H54 (cell line): ENCODE results near the gene TRIM39.
A peak's percentile ranks its signal among the peaks of the same experiment; 100 is the strongest.
"Not testable (repeated sequence)": the region's sequence is repeated elsewhere in the genome, so short reads cannot be mapped to it uniquely, and the experiment has no call there.

ENCODE experiments used
- DNase-seq: peaks from one replicate; pipeline ENCODE4 v3.0.0; 2011; ENCODE audit warnings: low spot score, mixed read lengths; ENCODE audit not compliant: insufficient read length
- FAIRE-seq: peaks from 3 replicates; lab custom pipeline; 2011; peaks lifted over from hg19 to GRCh38; lab: Jason Lieb, UNC
- POLR2A ChIP-seq: IDR thresholded peaks from 2 replicates; pipeline ENCODE4 v1.6.1; 2011; ENCODE audit warnings: low read depth, mild to moderate bottlenecking, low read length

TRIM39 gene

DNA sequence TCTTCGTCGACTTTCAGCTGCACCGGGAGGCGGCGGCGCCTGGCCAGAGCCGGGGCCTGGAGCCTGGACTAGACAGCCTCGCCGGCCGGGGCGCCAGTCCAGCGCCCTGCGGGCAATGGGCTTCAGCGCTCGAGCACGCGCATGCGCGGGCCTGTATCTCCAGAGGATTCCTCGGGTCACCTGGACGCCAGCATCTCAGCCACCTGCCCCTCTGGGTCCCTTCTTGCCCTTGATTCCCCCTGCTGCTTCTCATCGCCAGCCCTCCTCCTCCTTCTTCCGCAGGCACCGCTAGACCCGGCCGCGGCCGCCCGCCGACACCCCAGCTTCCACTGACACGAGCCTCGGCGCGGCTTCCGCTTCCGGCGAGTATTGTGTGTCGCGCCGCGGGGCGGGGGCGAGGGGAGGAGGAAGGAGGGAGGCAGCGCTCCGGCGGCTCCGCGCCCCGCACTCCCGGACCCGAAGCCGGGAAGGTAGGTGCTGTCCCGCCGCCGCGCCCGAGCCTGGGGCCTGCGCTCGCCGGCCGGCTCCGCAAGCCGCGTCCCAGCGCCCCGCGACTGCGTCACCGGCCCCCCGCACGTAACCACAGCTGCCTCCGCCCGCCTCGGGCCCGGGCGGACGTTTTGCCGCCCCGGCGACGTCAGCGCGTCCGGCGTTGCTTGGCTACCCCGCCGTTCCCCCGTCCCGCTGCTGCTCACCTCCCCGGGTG, at the start of gene TRIM39:
TRIM39 (plus strand) TSS at position 402 of the 706 bp plus-strand sequence. CDS start 2,391 bp downstream, outside the sequence.
- peak; percentile 80 for DNase-seq
- FAIRE-seq = no peak
- TF ChIP-seq POLR2A = peak; percentile 58

DNA sequence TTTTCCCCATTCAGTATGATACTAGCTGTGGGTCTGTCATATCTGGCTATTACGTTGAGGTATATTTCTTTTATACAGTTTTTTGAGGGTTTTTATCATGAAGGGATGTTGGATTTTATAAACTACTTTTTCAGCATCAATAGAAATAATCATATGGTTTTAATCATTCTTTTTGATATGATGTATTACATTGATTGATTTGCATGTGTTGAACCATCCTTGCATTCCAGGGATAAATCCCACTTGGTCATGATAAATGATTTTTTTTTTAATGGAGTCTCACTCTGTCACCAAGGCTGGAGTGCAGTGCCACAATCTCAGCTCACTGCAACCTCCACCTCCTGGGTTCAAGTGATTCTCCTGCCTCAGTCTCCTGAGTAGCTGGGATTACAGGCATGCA, 45.7 kb upstream of the TRIM39 start:
- not testable (repeated sequence) for FAIRE-seq

DNA sequence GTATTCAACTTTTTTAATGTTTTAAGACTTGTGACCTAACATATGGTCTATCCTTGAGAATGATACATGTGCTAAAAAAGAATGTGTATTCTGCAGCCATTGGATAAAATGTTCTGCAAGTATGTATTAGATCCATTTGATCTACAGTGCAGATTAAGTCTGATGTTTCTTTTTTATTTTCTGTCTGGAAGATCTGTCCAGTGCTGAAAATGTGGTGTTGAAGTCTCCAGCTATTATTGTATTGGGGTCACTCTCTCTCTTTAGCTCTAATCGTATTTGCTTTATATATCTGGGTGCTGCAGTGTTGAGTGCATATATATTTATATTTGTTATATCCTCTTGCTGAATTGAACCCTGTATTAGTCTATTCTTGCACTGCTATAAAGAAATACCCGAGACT, 44.2 kb upstream of the TRIM39 start:
- TF ChIP-seq POLR2A = no peak
- FAIRE-seq (no peak), DNase-seq (no peak)

More for the DNA sequence above, 45.7 kb upstream of the TRIM39 start:
- not testable (repeated sequence) for DNase-seq

DNA sequence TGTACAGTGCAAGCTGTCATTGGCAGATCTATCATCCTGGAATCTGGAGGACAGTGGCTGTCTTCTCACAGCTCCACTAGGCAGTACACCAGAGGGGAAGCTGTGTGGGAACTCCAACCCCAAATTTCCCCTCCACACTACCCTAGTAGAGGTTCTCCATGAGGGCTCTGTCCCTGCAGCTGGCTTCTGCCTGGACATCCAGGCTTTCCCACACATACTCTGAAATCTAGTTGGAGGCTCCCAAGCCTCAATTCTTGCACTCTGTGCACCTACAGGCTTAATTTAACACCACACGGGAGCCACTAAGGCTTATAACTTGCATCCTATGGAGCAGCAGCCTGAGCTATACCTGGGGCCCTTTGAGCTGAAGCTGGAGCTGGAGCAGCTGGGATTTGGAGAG, 43.0 kb upstream of the TRIM39 start:
- FAIRE-seq (no peak), DNase-seq (no peak)
- no peak for TF ChIP-seq POLR2A

DNA sequence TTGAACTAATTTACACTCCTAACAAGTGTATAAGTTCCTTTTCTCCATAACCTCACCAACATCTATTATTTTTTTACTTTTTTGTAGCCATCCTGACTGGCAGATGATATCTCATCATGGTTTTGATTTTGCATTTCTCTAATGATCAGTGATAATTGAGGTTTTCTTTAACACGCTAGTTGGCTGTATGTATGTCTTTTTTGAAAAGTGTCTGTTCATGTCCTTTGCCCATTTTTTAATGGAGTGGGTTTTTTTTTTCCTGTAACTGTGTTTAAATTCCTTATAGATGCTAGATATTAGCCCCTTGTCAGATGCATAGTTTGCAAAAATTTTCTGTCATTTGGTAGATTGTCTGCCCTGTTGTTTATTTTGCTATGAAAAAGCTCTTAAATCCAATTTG, 39.6 kb upstream of the TRIM39 start:
- DNase-seq (no peak), FAIRE-seq (no peak)
- no peak for TF ChIP-seq POLR2A

DNA sequence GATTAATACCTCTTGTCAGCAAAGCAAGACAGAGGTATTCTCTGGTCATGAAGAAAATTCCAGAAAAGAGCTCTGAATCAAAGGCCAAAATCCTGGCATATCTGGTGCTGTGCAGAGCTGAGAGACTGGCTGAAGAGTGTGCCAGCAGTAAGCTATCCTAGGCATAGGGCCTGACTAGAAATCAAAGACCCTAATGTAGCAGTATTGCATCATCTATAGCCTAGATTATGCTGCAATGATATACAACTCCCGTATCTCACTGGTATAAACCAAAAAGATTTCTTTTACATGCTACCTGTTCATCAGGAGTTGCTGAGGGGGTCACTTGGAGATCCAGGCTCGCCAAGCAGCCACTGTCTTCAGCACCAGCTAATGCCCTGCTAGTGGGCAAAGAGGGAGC, 30.9 kb upstream of the TRIM39 start:
- no peak for FAIRE-seq
- TF ChIP-seq POLR2A = no peak
- no peak for DNase-seq

DNA sequence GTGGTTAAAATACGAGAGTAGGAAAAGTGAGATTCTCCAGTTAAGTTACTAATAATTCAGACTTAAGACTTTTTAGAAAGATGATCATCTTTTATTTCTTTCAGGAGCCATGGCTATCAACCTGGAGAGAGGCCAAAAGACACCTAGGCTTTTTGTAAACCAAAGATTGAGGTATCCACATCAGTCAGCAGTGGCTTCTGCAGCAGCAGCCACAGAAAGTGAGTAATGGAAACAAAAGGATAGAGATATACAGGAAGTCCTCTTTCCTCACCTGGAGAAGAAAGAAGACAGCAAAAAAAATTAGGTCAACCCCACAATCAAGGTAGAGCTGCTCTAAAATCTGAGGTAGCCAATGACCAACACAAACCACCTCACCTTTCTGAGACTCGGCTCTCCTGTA, 22.7 kb upstream of the TRIM39 start:
- FAIRE-seq (no peak), DNase-seq (no peak)
- no peak for TF ChIP-seq POLR2A

DNA sequence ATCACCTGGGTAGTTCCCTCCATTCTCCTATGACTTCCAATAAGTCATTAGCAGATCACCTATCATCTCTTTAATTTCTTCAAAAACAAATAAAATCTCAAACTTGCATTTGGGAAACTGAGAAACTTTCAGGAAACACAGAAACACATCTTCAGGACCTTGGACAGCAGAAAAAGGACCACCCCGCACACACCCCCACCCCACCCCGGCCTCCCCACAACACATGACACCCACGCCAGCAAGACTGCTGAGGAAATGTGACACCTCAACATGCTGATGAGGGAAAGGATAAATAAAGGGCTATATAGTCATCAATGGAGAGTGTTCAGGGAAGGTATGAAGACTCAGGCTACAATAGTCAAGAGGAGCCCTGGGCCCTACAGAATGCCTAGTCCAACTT, 15.6 kb upstream of the TRIM39 start:
- FAIRE-seq = no peak
- no peak for DNase-seq
- no peak for TF ChIP-seq POLR2A

DNA sequence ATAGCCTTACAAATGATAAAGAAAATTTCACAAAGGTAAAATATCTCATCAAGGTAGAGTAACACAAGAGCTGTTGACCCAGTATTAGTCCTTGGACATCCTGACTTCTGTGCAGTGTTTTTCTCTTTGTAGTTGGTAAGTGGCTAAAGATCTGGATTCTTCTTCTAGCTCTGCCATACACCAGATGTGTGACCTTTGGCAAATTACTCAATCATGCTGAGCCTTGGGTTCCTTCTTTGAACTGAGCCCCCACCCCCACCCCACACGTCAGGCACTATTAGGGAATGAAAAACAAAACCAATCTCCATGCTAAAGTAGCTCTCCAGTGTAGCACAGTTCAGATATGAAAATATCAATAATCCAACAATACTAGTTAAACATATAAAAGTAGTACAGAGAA, 15.1 kb upstream of the TRIM39 start:
- TF ChIP-seq POLR2A = no peak
- DNase-seq (no peak), FAIRE-seq (no peak)

DNA sequence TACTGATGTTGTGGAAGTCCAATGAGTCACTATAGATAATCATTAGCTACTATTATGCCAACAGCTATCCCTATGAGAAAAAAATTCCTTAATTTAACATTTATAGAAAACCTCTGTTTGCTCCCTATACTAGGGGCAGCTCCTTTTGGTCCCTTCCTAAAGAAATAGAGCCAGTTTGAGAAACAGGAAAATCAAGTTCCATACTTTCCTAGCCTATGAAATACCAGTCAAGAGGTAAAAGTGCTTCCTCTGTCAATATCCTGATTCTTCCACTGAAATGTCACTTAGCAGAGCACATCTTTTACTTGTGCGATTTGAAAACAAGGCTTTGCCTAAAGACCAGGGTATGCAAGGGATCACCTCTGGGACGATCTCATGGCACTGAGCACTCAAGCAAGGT, 14.5 kb upstream of the TRIM39 start:
- no peak for TF ChIP-seq POLR2A
- FAIRE-seq (no peak), DNase-seq (no peak)

DNA sequence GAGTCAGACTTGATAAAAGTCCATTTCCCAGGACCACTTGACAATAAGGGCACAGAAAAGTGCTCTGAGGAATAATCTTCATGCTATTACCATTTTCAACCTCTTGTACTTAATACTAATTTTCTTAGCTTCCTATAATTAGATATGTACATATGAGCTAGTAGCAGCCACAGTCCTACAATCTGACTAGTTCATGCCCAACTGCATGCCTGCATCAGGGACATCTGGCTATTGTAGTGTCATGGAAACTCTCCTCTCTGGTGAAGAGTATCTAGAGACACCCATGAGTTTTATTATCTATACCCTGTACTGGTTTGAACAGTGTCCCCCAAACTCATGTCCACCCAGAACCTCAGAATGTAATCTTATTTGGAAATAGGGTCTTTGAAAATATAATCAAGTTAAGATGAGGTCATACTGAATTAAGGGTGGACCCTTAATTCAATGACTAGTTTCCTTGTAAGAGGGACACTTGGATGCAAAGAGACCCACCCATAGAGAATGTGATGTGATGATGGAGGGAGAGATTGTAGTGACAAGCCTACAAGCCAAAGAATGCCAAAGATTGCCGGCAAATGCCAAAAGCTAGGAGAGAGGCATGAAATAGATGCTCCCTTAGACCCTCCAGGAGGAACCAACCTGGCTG, 13.9 kb upstream of the TRIM39 start:
- FAIRE-seq (no peak), DNase-seq (no peak)
- no peak for TF ChIP-seq POLR2A

DNA sequence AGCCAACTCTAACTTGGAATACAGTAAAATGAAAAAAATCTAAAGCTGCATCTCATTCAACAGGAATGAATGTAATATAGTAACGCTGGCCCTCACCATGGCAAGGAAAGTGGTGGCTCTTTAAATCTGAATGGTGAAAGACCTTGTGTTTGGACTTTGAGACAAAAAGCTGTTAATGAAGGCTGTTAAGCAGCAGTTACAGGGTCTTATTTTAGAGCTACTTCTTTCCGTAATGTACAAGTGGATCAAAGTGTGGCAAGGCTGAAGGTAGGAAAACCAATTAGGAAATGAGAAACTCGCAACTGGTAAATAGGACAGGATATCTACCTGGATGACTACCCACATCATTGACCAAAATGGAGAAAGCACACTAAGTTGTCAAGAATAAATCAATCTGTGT, 11.6 kb upstream of the TRIM39 start:
- DNase-seq (no peak), FAIRE-seq (no peak)
- TF ChIP-seq POLR2A = no peak

DNA sequence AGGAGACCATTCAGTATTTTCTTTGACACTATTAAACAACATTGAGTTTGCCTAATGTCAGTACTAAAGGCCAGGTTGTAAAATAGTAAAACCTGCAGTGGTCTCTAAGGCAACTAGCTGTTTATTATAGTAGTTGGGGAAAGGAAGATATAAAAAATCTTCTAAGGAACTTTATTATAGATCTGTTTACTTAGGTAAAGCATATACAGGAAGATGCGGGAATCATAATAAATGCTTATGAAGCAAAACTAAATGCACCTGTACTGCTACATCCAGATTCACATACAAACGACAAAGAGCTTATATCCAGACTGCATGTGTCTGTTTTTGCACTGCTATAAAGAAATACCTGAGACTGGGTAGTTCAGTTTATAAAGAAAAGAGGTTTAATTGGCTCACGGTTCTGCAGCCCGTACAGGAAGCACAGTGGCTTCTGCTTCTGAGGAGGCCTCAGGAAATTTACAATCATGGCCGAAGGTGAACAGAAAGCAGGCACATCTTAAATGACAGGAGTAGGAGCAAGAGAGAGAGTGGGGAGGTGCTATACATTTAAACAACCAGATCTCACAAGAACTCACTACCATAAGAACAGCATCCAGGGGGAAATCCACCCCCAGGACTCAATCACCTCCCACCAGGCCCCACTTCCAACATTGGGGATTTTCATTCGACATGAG, 8.7 kb upstream of the TRIM39 start:
- DNase-seq (no peak), FAIRE-seq (no peak)
- no peak for TF ChIP-seq POLR2A

DNA sequence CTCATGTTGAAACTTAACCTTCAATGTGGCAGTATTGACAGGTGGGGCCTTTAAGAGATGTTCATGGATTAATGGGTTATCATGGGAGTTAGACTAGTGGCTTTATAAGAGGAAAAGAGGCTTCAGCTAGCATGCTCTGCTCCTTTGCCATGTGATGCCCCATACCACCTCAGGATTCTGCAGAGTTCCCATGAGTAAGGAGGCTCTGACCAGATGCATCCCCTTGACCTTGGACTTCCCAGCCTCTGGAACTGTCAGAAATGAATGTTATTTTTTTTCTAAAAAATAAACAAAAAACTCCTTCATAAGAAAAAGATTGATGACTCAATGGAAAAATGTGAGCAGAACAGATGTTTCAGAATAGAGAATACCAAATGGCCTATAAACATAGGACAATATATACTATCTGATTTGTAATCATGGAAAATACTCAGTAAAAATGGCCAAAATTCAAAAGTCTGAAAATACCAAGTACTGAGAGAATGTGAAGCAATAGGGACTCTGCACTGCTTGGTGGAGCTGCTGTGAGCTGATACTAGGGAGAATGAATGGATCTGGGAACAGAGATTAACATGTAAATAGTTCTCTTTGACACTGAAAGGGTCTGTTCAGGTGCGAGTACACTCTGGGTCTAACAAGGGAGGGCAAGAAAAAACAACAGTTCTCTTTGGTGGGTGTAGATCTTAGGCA, 7.4 kb upstream of the TRIM39 start:
- no peak for FAIRE-seq
- no peak for TF ChIP-seq POLR2A
- DNase-seq = no peak
